CD4-positive, alpha-beta T cell treated with Interleukin-4 for 4 hours (primary cell): Measurements from ENCODE around the gene ZNF837.

Experiments used
- DNase-seq: peaks from one replicate; pipeline ENCODE4 v3.0.0-alpha.2; 2020

ZNF837 gene

GRCh38 chr19:58368561-58369360 lies 12.1 kb downstream of the ZNF837 start:
- no peak for DNase-seq

DNA sequence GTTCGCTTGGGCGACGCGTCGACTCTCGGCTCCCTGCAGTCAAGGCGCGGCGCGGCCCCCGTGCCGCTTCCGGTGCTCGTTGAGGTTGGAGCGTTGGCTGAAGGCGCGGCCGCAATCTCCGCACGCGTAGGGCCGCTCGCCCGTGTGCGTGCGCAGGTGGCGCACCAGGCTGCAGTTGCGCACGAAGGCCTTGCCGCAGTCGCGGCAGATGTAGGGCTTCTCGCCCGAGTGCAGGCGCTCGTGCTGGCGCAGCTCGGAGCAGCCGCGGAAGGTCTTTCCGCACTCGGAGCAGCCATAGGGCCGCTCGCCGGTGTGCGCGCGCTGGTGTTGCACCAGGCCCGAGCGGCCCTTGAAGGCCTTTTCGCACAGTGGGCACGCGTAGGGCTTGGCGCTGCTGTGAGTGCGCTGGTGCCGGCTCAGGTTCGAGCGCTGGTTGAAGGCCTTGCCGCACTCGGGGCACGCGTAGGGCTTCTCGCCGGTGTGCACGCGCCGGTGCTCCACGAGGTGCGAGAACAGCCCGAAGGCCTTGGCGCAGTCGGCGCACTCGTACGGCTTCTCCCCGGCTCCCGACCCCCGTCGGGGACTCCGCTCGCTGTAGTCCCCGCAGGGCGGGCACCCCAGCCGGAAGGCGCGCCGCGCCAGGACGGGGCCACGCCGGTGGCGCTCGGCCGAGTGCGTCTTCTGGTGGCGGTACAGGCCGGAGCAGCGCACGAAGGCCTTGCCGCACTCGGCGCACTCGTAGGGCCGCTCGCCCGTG lies 13.0 kb downstream of the ZNF837 start:
- DNase-seq, result no peak

GRCh38 chr19:58366585-58367430 lies 14.0 kb downstream of the ZNF837 start:
- no peak for DNase-seq

- no peak for DNase-seq
Observed at GRCh38 chr19:58364146-58364545, 16.7 kb downstream of the ZNF837 start.

DNA sequence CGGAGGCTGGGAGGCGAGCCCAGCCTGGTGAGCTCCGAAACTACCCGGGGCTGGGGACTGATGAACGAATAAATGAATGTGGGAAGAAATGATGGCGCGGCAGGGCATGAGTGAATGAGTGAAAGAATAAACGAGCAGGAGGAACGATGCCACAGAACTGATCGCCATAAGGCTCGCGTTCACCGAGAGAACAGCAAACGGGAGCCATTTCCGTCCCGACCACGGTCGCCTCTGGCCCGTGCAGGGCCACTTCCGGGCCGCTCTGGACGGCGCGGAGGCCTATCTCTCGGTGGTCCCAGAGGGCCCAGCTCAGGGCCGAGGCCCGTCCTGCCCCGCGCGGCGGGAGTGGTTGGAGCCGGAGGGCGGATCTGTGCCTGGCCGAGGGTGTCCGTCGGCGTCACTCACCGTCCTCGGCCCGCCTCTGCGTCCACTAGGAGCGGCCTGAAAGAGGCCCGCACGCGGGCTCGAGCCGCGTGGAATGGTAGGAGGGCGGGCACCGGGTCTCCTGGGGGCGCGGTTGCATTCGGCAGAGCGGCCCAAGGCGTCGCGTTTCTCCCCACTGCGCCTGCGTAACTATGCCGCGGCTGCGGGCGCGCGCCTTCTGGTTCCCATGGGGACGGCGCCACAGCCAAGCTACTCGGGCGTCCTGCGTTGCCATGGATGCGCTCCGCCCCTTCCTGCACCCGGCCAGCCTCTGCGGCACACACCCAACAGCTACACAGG lies 18.4 kb downstream of the ZNF837 start, which contains the start of gene ZNF497:
TSS of gene ZNF497 (minus strand) at position 480 of the 723 bp plus-strand sequence. CDS start 5,116 bp downstream, outside the sequence.
- peak; percentile 97 for DNase-seq

DNA sequence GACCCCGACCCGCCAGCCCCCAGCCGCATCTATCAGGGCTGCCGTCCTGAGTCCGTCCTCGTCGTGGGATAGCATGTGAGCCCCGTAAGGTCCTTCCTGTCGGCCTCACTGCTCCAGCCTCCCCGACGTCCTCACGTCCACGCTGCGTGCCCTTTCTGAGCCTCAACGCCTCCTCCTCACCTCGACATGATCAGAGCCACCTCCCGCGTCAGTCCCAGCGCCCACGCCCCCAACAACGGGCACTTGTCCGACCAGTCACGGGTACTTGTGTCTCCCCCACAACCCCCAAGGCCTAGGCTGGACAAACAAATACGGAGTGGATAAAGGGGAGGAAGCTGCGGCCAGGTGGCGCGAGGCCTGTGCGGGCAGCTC lies 18.9 kb downstream of the ZNF837 start:
- DNase-seq, result peak; percentile 11

- DNase-seq, result no peak
Observed at GRCh38 chr19:58357481-58358145, 23.2 kb downstream of the ZNF837 start.

DNA sequence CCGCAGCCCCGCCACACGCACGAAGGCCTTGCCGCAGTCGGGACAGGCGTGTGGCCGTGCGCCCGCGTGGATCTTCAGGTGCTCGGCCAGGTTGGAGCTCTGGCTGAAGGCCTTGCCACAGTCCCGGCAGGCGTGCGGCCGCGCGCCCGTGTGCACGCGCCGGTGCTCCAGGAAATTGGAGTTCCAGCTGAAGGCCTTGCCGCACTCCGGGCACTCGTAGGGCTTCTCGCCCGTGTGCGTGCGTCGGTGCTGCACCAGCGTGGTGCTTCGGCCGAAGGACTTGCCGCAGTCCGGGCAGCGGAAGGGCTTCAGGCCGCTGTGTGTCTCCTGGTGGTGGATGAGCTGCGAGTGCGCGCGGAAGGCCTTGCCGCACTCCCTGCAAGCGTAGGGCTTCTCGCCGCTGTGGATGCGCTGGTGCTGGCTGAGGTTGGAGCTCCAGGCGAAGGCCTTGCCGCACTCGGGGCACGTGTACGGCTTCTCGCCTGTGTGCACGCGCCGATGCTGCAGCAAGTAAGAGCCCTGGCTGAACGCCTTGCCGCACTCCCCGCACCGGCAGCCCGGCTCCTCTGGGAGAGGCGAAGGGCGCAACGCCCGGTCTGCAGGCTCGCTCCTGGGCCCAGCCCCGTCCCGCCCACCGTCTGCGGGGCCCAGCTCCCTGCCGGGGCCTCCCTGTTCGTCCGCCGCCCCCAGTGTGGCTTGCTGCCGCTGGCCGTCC lies 23.9 kb downstream of the ZNF837 start:
- no peak for DNase-seq

GRCh38 chr19:58355908-58356765 lies 24.7 kb downstream of the ZNF837 start:
- peak; percentile 11 for DNase-seq

DNA sequence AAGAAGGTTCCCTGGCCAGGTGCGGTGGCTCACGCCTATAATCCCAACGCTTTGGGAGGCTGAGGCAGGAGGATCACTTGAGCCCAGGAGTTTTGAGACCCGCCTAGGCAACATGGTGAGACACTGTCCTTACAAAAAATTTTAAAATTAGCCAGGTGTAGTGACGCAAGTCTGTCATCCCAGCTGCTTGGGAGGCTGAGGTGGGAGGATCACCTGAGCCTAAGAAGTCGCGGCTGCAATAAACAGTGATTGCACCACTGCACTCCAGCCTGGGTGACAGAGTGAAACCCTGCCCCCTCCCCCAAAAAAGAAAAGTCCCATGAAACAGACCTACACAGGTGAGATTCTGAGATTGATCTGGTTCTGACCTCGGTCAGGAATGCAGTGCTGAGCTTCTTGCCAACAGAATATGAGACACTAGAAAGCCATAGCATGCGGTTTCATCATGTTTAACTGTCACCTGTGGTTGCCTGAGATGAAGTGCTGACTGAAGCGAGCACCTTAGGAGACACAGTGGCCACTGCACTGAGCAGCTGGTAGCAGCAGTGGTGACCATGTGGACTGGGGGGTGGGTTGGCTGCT lies 25.5 kb downstream of the ZNF837 start:
- no peak for DNase-seq

GRCh38 chr19:58354478-58355030 lies 26.3 kb downstream of the ZNF837 start:
- no peak for DNase-seq

GRCh38 chr19:58353717-58354477 lies 26.9 kb downstream of the ZNF837 start:
- no peak for DNase-seq

GRCh38 chr19:58352760-58353671 lies 27.8 kb downstream of the ZNF837 start, which contains the start of gene A1BG:
Gene A1BG (minus strand): TSS chr19:58353492. CDS start chr19:58353437, 55 bp downstream.
- no peak for DNase-seq

- no peak for DNase-seq
Observed at GRCh38 chr19:58351990-58352755, 28.7 kb downstream of the ZNF837 start.

DNA sequence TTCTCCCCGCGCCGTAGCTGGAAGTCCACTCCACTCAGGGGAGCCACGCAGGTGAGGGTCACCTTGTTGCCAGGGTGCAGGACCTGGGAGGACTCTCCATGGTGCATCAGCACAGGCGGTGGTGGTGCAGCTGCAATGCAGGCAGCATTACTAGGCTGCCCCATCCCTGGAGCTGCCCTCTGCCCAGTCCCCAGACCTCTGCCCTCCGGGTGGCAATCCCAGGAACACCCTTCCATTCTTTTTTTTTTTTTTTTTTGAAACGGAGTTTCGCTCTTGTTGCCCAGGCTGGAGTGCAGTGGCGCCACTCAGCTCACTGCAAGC lies 29.3 kb downstream of the ZNF837 start:
- no peak for DNase-seq

DNA sequence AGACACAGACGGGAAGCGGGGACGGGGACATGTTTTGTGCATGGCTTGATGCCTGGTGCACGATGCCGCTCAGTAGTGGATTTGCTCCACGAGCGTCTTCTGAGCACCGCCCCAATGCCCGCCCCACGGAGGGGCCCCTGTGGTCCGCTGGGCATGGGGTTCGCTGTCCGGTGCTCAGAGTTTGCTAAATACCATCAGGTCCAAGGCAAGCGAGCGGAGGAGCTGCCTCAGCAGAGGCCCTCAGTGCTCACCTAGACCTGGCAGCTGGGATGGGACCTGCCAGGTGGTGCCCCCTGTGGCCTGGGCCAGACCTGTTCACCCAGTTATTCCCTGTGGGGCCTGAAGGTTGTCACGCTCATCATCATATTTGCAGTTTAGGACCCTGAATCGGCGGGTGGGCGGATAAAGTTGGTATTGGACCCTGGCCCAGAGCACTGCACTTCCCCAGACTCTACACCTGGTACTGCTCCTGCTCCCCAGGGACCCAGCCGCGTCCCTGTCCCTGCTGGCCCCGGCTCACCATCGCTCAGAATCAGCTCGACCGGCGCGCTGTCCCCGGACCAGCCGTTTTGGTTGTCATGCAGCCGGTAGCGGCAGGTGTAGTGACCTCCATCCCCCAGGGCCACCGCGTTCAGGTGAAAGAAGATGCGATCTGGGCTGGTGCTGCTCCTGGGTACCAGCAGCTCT lies 29.8 kb downstream of the ZNF837 start:
- DNase-seq, result no peak
